Muscle layer of colon (tissue), 2 donors: ENCODE data around the gene ACOX1.
"Not testable (repeated sequence)": the region's sequence is repeated elsewhere in the genome, so short reads cannot be mapped to it uniquely, and the experiment has no call there.

Source experiments
- H3K27ac ChIP-seq: one replicate; pipeline ENCODE4 v1.7.0; 2013; ENCODE audit warnings: low read depth, mild to moderate bottlenecking, low read length, moderate library complexity
- H3K27me3 ChIP-seq, 2 donors: one replicate each; pipeline ENCODE4 v1.7.0; 2013; ENCODE audit warnings: low read length in 2 of 2, mild to moderate bottlenecking in 2 of 2; ENCODE audit not compliant: insufficient read depth in 2 of 2, control insufficient read depth in 1 of 2
- H3K36me3 ChIP-seq: one replicate; pipeline ENCODE4 v1.7.0; 2013; ENCODE audit warnings: mild to moderate bottlenecking, low read length; ENCODE audit not compliant: insufficient read depth
- H3K4me1 ChIP-seq: one replicate; pipeline ENCODE4 v1.7.0; 2013; ENCODE audit warnings: mild to moderate bottlenecking, low read length; ENCODE audit not compliant: insufficient read depth
- H3K4me3 ChIP-seq, 2 donors: one replicate each; pipeline ENCODE4 v1.7.0; 2013; ENCODE audit warnings: low read length in 2 of 2, low read depth in 1 of 2, mild to moderate bottlenecking in 1 of 2, moderate library complexity in 1 of 2
- H3K9ac ChIP-seq: one replicate; pipeline ENCODE4 v1.7.0; 2013; ENCODE audit warnings: low read length
- H3K9me3 ChIP-seq: one replicate; pipeline ENCODE4 v1.7.0; 2013; ENCODE audit warnings: mild to moderate bottlenecking, low read length
- donor health status: abdominal sarcoma.
- donor health status: Adenocarcinoma of cecum.

ACOX1 gene

DNA sequence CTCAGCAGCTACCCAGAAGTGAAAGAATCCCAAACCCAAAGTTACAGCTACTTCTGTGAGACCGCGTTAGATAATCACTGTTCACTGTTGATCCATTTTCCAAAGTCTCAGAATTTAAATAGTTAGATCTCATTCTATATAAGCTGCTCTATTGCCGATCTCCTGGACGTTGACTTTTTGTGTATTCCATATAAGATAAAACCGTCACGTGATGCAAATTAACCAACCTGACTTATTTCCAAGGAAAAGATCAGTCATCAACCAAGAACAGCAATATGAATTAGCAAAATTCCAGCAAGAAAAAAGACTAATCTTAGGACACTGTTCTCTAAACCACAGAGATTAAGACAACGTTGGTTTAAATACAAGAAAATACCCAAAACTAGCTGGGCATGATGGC lies 8.3 kb downstream of the ACOX1 start:
- Histone ChIP-seq H3K27me3 (no peaks in the 10 kb centered on the region), H3K9me3 (no peaks in the 10 kb centered on the region), H3K4me1 (no peaks in the 10 kb centered on the region), H3K27ac (no peak overlapping the region), H3K36me3 (no peaks in the 10 kb centered on the region), H3K9ac (no peak overlapping the region), H3K4me3 (no peak overlapping the region)

DNA sequence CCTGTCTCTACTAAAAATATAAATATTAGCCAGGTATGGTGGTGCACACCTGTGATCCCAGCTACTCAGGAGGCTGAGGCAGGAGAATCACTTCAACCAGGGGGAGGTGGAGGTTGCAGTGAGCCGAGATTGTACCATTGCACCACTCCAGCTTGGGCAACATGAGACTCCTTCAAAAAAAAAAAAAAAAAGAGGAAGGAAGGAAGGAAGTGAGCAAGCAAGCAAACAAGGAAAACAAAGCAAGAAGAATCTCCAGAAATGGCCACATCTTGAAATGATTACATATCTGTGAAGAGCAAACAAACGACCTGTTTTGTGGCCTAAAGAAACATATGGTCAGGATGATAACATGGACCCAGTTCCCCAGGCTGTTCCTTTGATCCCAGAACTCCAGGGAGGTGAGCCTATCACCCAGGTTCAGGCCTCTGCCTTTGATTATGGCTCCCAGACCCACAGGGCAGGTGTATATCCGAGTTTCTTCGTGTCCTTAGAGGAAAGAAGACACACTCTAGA lies 8.9 kb downstream of the ACOX1 start:
- Histone ChIP-seq H3K9ac (no peak overlapping the region), H3K36me3 (no peaks in the 10 kb centered on the region), H3K4me1 (no peaks in the 10 kb centered on the region), H3K9me3 (no peaks in the 10 kb centered on the region), H3K4me3 (no peak overlapping the region), H3K27me3 (no peaks in the 10 kb centered on the region), H3K27ac (no peak overlapping the region)

DNA sequence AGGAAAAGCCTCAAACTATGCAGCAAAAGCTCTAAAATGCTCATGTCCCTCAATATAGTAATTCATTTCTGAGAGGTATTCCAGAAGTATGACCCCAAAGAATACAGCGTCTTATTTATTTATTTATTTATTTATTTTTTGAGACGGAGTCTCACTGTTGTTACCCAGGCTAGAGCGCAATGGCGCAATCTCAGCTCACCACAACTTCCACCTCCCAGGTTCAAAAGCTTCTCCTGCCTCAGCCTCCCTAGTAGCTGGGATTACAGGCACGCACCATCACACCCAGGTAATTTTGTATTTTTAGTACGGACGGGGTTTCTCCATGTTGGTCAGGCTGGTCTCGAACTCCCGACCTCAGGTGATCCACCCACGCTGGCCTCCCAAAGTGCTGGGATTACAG lies 9.9 kb downstream of the ACOX1 start:
- H3K27ac ChIP-seq, H3K4me1 ChIP-seq, H3K27me3 ChIP-seq, H3K36me3 ChIP-seq, H3K9me3 ChIP-seq, H3K4me3 ChIP-seq, H3K9ac ChIP-seq: not testable (repeated sequence)

DNA sequence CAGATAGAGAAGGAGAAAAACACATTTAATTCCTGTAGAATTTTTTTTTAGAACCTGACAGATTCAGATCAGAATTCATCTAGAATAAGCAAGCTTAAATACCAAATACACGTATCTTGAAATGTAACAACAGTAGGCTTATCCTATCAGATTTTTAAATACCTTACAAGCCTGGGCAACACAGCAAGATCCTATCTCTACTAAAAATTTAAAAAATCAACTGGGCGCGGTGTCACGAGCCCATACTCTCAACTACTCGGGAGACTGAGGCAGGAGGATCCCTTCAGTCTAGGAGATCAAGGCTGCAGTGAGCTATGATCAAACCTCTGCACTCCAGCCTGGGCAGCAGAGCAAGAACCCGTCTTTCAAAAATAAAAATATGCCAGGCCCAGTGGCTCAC lies 13.5 kb downstream of the ACOX1 start:
- Histone ChIP-seq H3K4me1 (no peaks in the 10 kb centered on the region), H3K9ac (no peak overlapping the region), H3K9me3 (no peaks in the 10 kb centered on the region), H3K36me3 (no peaks in the 10 kb centered on the region), H3K27ac (no peak overlapping the region), H3K4me3 (no peak overlapping the region), H3K27me3 (no peaks in the 10 kb centered on the region)

DNA sequence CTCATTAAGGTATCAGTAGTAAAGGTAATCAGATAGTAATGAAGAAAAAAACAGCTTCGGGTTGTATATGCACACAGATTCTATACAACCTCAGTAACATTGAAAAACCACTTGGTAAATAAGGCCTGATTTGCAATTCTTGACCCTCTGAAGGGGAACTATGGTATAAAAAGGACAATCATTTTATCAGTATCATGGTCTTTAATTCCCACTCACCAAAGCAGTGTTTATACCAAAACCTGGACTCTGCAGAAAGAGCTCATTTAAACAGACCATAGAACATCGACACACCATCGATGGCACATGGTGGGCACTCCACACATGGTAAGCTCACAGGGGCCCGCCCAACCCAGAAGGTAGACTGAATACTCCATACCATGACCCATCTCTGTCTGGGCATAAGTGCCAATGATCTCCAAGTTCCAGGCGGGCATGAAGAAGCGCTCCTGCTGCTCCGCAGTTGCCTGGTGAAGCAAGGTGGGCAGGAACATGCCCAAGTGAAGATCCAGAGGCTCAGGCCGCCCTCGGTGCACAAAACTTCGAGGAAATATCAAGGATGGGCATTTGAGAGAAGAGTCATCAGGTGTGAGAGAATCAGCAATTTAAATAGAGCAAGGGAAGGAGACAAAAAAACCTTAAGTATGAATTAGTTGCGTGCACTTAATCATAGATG lies 19.0 kb downstream of the ACOX1 start:
- Histone ChIP-seq H3K4me1 (no peaks in the 10 kb centered on the region), H3K36me3 (peaks cover 15% of the 10 kb centered on the region), H3K27ac (no peak overlapping the region), H3K9ac (no peak overlapping the region), H3K27me3 (no peaks in the 10 kb centered on the region), H3K9me3 (no peaks in the 10 kb centered on the region), H3K4me3 (no peak overlapping the region)

DNA sequence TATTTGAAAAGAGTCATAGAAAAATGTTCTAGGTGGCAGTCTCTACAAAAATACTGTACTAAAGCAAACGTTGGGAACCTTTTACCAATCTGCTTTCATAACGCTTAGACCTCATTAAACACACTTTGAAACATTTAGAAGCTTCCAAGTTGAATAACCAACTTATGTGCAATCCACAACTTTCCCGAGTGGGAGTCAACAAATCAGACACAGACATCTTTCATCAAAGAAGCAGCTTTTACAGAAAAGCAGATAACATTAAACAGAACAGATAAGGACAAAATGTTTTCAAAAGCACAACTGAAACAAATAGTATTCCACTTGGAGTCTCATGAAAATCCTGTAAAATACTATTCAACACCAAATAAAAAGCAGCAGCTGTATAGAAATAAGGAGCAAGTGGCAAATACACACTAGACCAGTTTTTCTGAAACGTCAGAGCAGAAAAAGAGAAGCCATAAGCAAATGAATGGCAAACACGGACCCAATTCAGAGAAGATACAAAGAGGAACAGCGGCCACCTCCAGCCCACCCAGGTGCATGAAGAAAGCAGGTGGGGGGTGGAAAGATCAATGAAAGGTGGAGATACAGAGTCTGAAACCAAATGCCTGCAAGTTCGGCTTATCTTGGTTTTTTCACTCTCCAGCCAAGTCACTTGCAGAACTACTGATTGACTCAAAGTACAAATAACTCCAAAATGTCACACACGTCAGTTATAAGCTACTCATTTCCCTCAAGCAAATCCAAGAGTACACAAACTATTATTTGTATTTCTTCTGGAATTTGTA lies 19.7 kb downstream of the ACOX1 start:
- Histone ChIP-seq H3K27me3 (no peaks in the 10 kb centered on the region), H3K9me3 (no peaks in the 10 kb centered on the region), H3K27ac (no peak overlapping the region), H3K9ac (no peak overlapping the region), H3K4me3 (no peak overlapping the region), H3K4me1 (no peaks in the 10 kb centered on the region), H3K36me3 (peaks cover 21% of the 10 kb centered on the region)

DNA sequence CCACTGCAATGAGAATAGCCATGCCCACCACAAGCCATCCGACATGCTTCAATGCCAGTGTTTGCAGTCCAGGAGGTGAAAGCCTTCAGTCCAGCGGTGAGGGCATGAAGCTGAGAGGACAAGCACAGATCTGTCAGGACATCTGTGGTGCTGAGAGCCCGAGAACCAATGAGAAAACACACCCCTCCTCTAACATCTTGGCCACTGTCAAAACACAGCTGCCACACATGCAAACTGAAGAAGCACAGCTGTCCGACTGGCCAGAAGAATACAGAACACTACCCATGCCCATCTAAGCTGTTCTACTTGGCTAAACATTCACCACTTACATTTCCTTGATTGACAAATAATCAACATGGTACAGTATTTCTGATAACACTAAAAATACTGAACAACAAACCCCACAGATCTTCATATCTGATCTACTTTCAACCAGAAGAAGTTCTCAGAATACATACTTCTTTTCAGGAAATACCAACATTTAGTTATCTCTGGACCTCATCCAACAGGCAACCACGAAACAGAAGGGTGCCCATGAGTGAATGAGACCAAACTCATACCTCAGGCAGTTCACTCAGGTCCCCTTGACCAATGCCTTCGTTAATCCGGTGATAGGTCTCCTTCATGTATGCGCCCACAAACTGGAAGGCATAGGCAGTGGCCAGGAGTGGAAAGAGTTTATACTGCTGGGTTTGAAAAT lies 28.0 kb downstream of the ACOX1 start:
- Histone ChIP-seq H3K27ac (no peak overlapping the region), H3K9ac (no peak overlapping the region), H3K9me3 (no peaks in the 10 kb centered on the region), H3K4me3 (no peak overlapping the region), H3K27me3 (no peaks in the 10 kb centered on the region), H3K36me3 (peaks cover 66% of the 10 kb centered on the region), H3K4me1 (no peaks in the 10 kb centered on the region)

DNA sequence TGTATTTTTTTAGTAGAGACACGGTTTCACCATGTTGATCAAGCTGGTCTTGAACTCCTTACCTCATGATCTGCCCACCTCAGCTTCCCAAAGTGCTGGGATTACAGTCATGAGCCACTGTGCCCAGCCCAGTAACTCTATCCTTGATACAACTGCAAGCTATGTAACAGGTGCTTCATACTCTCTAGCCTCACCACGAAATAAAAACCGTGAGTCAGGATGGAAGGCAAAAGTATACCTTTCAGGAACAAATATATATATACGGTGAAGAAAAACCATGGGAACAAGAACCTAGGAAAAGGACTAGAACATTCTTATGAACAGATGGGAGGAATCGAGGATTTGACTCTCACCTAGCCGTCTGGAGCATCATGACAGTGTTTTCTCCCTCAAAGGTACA lies 28.5 kb downstream of the ACOX1 start:
- Histone ChIP-seq H3K4me1 (no peaks in the 10 kb centered on the region), H3K9me3 (no peaks in the 10 kb centered on the region), H3K9ac (no peak overlapping the region), H3K27me3 (no peaks in the 10 kb centered on the region), H3K36me3 (peaks cover 66% of the 10 kb centered on the region), H3K27ac (no peak overlapping the region), H3K4me3 (no peak overlapping the region)

DNA sequence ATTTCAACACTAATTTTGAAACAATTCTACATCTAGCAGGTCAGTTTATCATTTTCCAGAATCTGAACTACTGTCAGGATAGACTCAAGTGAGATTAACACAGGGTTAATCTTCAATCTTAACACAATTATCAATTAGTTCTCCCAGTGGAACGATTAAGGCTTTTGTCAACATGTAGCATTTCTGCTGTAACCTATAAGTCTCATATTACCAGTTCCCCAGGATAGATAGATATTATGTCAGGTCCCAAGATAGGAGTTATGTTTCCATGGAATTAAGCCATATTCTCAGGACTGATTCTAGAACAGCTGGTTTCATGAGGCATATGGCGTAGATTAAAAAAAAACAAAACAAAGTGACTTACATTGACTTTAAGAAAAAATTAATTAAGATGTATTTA lies 33.8 kb downstream of the ACOX1 start:
- peaks cover 3% of the 10 kb centered on the region for H3K4me1 ChIP-seq
- H3K9me3 ChIP-seq, result no peaks in the 10 kb centered on the region
- H3K9ac ChIP-seq, result no peak overlapping the region
- no peak overlapping the region for H3K4me3 ChIP-seq
- H3K27ac ChIP-seq, result no peak overlapping the region
- no peaks in the 10 kb centered on the region for H3K27me3 ChIP-seq
- peaks cover 28% of the 10 kb centered on the region for H3K36me3 ChIP-seq

DNA sequence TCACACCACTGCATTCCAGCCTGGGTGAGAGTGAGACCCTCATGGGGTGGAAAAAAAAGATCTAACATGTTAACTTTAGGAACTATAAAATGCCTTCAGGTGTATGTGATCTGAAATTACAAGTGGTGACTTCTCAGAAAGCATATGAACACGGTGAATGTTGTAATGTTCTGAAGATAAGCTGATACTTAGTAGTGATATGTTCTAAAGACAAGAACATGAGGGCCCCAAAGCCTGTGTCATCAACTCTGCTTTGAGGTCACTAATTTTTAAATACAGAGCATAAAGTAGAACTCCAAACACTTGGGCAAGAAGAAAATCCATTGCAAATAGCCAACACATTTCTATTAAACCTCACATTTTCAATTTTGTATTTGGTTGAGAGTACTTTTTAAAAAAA lies 35.5 kb downstream of the ACOX1 start:
- Histone ChIP-seq H3K9ac (no peak overlapping the region), H3K27ac (no peak overlapping the region), H3K36me3 (peaks cover 17% of the 10 kb centered on the region), H3K4me1 (peaks cover 6% of the 10 kb centered on the region), H3K27me3 (no peaks in the 10 kb centered on the region), H3K4me3 (no peak overlapping the region), H3K9me3 (no peaks in the 10 kb centered on the region)

DNA sequence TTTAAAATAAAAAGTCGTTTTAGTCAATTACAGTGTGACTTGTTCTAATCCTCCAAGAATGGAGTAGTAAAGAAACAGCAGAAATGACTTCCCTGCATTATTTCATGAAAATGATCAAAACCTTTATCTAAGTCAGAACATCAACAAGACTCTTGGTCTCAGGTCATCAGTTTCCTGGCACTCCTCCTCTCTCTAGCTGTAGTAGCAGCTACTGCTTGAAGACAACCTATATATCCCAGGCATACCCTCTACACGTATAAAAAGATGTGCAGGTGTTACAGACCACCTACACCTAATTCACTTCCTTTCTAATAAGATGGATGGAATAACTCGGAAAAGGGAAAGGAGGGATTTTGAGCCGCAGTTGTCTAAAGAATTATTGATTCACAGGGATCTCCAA lies 36.5 kb downstream of the ACOX1 start:
- Histone ChIP-seq H3K4me3 (no peak overlapping the region), H3K27ac (no peak overlapping the region), H3K27me3 (no peaks in the 10 kb centered on the region), H3K9me3 (no peaks in the 10 kb centered on the region), H3K36me3 (peaks cover 10% of the 10 kb centered on the region), H3K4me1 (peaks cover 6% of the 10 kb centered on the region), H3K9ac (no peak overlapping the region)
